ENCODE data around the gene NUP214.

GRCh38 chr9:131191857-131192256 lies 66.5 kb downstream of the NUP214 start:
- TF ChIP-seq TARDBP (IDR thresholded peaks at IDR 0.05) (no peak), L3MBTL2 (conservative IDR thresholded peaks at IDR 0.05) (no peak), FOXA1 (IDR thresholded peaks at IDR 0.05) (no peak), BHLHE40 (IDR thresholded peaks at IDR 0.05; ENCODE audit: borderline replicate concordance) (no peak), ELF4 (IDR thresholded peaks at IDR 0.05) (no peak), FOXM1 (IDR thresholded peaks at IDR 0.05; ENCODE audit: borderline replicate concordance) (no peak), SP1 (IDR thresholded peaks at IDR 0.05) (no peak), LEF1 (IDR thresholded peaks at IDR 0.05; ENCODE audit: borderline replicate concordance) (no peak), ZNF384 (IDR thresholded peaks at IDR 0.05) (no peak)
